Left hindlimb (tissue), 1 donor: ENCODE measurements around the gene TMPRSS11F.
A peak's percentile ranks its signal among the peaks of the same experiment; 100 is the strongest.
"Not testable (repeated sequence)": the region's sequence is repeated elsewhere in the genome, so short reads cannot be mapped to it uniquely, and the experiment has no call there.

Experiments used
- DNase-seq: peaks from one replicate; pipeline ENCODE4 v3.0.0-alpha.2; 2018

Gene TMPRSS11F

DNA sequence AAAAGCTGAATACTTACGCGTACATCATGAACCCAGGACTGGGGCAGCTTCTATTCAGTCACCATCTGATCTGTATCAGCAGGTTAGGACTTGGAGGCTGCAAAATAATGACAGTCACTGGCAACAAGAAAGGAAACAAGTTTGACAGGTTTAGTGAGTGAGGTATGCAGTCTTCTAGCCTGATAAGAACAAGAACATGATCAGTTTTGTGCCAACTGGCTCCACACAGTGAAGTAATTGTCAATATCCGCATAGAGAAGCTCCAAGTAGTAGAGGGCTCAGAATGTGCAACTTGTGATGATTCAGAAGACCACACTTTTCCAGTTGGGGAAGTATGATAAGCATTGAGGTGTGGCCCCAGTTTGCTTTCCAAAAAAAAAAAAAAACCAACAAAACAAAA is at the start of gene TMPRSS11F:
TSS of gene TMPRSS11F (minus strand) at position 77 of the 400 bp plus-strand sequence. CDS start at position 28, 49 bp downstream.
- no peak for DNase-seq

DNA sequence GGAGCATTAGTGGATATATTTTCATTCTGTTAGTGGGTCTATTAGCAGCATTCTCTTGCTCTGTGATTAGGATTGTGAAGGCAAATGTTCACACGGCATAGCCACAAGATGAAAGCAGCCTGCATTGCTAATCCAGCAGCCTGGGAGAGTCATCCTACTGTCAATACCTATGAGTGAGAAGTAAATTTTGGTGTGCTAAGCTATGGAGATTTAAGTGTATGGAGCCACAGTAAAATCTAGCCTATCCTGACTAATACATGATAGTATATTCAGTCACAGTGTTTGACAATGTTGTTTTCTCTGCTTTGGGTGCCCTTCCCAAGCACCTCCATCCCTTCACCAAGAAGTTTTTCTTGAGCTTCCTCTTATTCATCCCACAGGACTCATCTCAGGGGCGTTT is 47.2 kb upstream of the TMPRSS11F start:
- no peak for DNase-seq

DNA sequence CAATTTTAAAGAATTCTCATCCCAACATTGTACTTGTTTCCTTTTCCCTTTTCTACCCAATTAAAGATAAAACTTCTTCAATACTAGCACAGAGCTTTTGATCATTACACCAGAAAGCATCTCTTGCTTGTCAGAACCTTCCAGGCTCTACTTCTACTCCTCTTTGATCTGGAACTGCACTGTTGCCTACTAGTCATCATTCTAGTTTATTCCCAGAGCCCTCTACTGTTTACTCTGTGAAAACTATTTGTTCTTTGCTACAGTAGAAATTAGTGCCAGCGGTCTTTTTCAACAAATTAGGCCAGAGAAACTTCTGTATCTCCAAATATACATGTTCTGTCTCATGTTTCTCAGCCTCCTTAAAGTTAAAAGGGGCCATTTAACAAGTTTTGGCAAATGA is 46.8 kb upstream of the TMPRSS11F start:
- no peak for DNase-seq

DNA sequence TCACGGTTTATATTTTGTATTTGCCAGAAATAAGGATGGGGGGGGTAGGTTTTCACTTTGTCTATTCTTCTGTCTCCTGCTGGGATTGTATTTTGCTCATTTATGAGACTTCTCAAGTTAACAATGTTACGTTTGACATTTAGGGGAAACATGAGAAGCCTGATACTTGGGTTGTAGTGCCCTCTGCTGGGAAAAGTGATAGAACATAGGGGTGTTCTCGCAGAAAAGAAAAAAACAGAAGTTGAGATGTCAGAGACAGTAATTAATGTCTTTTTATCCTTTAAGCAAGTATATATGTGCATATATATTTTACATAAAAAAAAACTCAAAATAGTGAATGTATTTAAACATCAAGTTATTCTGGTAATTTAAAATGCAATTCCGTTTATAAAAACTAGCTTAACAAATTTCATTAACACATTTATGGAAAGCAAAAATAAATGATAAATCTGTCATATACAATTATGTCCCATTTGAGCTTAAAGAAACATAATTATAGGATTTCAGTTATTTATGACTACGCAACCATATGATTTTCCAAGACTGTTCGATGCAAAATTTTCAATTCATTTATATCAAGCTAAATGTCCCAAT is 46.0 kb upstream of the TMPRSS11F start:
- no peak for DNase-seq

DNA sequence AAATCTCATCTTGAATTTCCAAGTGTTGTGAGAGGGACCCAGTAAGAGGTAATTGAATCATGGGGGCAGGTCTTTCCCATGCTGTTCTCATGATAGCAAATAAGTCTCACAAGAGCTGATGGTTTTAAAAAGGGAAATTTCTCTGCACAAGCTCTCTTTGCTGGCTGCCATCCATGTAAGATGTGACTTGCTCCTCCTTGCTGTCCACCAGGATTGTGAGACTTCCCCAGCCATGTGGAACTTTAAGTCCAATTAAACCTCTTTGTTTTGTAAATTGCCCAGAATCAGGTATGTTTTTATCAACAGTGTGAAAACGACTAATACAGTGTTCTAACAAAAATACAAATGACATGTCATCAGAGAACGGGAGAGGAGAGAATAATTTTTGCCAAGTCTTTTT is 44.7 kb upstream of the TMPRSS11F start:
- not testable (repeated sequence) for DNase-seq

DNA sequence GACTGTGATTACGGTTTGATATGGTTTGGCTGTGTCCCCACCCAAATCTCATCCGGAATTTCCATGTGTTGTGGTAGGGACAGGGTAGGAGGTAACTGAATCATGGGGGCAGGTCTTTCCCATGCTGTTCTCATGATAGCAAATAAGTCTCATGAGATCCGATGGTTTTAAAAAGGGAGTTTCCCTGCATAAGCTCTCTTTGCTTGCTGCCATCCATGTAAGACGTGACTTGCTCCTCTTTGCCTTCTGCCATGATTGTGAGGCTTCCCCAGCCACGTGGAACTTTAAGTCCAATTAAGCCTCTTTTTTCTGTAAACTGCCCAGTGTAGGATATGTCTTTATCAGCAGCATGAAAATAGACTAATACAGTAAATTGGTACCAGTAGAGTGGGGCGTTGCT is 42.5 kb upstream of the TMPRSS11F start:
- not testable (repeated sequence) for DNase-seq

DNA sequence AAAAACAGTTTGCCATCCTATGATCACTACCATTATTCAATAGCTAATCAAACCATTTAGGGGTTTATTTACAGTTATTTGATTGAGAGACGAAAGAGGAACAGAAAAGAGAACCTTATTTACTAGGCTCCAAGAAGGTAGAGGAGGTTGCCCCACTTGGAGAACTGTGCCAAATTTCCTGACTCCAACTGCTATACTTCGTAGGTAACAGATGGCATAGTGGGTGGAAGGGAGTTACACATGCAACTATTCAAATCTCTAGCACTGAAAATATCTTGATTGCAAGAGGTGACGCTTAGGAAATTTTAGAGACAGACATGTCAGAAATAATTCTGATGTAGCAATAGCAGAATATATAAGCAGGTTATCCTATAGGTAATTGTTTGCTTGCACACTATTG is 38.0 kb upstream of the TMPRSS11F start:
- no peak for DNase-seq

DNA sequence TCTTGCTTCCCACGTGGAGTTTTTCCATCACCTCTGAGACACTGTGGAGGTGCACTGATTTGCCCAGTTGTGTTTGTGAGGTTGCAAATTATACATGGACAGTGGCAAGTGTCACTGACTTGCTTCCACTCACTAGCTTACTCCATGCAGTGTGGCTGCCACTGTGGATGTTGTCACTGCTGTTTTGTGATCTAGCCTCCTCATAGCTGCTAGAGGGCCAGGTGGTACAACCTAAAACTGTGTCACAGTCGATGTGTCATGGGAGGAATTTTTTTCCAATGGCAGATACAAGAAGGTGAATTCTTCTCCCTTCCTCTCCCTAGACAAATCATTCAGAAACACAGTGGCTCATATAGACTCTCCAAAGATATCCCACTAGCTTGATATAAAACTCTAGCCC is 37.5 kb upstream of the TMPRSS11F start:
- no peak for DNase-seq

DNA sequence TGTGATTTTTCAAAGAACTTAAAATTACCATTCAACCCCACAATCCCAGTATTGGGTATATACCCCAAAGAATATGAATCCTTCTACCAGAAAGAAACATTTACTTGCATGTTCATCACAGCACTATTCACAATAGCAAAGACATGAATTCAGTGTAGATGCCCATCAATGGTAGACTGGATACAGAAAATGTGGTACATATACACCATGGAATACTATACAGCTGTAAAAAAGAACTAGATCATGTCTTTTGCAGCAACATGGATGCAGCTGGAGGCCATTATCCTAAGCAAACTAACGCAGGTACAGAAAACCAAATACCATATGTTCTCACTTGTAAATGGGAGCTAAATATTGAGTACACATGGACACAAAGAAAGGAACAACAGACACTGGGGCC is 34.1 kb upstream of the TMPRSS11F start:
- no peak for DNase-seq

DNA sequence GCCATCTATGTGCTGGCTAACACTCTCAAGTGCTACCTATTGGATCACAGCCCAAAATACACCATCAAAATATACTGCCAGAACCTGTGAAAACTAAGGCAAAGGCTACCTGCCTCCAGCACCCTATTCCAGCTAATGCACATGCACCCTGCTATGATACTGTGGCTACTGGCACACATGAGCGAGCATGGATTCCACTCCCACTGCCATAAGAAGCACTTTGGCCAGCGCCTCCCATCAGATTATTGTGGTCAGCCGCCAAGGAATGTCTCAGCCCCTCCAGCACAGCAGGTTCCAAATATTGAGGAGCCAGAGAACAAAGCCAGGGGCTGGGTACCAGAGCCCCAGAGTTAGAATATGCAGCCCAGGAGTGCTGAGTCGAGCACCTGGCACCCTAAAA is 32.5 kb upstream of the TMPRSS11F start:
- DNase-seq: no peak

DNA sequence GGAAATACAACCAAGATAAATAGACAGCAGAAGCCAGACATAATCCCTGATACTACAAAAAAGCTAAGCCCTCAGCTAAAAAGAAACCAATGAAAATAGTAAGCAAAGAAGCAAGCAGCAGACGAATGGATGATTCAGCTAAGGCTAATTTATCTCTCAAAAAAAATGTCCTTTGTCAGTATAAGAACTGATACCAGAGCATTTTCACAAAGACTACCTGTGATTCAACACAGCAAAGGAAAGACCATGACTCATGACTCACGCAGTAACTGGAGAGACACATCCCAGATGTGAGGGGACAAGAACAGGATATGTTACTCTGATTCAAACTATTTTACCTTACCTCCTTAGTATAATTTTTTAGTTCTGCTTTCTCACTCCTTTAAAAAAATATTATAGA is 22.7 kb upstream of the TMPRSS11F start:
- no peak for DNase-seq

DNA sequence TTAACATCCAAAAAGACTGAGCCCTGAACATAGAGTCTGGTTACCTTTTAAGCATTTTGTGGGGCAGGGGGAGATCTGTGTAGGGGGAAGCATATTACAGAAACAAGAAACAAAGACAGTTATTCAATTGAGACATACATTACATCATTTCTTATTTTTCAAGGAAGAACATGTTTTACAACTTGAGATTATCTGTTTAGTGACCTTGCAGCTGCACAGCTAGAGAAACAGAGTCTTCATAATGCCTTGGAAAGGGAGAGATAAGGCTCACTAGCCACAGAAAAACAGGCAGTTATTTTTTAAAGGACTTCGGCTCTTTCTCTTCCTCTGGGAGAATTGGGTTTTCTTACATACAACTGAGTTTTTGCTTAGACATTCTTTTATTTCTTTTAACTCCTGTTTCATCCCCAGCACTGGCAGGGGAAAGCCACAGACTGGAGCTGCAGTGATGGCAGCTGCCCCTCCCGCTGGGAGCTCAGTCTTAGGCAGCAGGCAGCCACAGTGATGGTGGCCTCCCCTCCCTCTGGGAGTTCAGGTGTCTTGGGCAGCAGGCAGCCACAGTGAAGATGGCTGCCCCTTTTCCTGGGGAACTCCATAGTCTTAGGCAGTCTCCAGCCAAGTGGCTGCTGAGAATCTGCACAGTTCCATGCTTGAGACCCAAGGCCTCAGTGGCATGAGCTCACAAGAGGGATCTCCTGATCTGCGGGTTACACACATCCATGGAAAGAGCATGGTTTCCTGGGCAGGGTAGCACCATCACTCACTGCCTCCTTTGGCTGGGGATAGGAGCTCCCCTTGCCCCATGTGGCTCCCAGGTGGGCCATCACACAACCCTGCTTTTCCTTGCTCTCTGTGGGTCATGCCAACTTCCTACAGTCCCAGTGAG is 19.4 kb upstream of the TMPRSS11F start:
- DNase-seq: no peak

DNA sequence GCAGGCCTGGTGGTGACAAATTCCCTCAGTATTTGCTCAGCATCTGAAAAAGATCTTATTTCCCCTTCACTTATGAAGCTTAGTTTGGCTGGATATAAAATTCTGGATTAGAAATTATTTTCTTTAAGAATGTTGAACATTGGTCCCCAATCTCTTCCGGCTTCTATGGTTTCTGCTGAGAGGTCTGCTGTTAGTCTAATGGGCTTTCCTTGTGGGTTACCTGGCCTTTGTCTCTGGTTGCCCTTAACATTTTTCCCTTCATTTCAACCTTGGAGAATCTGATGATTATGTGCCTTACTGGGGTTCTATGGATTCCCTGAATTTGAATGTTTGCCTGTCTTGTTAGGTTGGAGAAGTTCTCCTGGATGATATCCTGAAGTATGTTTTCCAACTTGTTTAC is 17.4 kb upstream of the TMPRSS11F start:
- no peak for DNase-seq

DNA sequence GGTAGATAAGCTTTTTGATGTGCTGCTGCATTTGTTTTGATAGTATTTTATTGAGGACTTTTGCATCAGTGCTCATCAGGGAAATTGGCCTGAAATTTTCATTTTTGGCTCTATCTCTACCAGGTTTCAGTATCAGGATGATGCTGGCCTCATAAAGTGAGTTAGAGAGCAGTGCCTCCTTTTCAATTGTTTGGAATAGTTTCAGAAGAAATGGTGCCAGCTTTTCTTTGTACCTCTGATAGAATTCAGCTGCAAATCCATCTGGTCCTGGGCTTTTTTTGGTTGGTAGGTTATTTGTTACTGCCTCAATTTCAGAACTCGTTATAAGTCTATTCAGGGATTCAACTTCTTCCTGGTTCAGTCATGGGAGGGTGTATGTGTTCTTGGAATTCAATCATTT is 15.6 kb upstream of the TMPRSS11F start:
- DNase-seq: no peak

DNA sequence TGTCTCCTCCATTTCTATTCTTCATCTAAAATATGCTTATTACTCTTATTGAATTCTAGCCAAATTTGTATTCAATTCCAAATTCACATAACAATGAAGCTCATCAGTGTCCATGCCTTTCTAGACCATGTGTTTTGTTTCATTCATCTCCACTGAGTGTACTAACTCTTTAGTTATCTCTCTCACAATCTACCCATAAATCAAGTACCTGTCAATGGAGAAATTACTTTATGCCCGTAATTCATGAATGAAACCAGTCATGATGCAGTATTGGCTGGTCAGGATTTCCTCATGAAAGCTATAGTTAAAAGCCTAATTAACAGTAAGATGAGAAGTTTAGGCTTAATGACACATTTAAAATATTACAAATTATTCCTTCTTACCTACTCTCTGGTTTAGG is 12.2 kb upstream of the TMPRSS11F start:
- no peak for DNase-seq

DNA sequence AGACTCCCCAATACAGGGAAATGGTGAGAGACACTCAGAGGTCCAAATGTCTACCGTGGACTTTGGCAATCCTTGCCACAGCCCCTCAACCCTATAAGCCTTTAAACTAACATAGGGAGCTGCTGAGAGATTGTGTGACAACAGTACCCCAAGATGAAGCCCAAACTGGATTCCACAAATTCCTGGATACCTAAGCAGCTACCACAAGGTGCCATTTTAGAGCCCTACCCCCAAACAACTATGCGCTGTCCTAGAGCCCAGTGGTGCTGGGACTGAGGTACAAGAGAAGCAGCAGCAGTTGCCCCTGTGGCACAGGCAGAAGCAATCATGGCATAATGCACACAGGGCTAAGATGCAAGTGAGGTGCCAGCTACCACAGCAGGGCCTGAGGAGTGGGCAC is 2.7 kb upstream of the TMPRSS11F start:
- no peak for DNase-seq

DNA sequence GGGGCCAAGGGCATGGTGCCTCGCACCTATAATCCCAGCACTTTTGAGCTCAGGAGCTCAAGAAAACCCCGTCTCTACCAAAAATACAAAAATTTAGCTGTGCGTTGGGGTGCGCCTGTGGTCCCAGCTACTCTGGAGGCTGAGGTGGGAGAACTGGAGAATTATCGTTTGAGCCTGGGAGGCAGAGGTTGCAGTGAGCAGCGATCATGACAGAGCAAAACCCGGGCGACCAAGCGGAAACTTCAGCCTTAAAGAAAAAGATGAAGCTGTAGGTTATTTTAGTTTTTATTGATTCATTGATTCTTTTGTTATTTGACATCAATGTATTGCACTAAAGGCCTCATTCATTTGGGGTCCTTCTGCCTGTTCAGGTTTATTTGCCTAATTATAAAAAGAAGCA is 5.4 kb downstream of the TMPRSS11F start:
- DNase-seq: no peak

DNA sequence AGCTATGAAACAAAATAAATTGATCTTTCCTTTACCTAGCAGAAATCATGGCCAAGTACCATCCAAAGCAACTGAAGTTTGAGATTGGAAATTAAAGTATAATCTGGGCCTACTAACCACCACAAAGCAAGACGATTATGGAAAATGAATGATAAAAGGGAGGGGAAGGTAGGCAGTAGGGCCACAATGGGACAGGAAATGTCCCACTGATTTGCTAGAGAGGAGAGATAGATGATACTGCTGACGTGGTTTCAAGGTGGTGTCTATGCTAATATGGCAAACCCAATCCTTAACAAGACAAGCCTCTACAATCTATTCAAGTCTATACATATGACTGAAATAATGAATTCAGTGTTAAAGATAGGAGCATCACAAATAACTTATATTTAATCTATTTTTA is 6.1 kb downstream of the TMPRSS11F start:
- DNase-seq: no peak

DNA sequence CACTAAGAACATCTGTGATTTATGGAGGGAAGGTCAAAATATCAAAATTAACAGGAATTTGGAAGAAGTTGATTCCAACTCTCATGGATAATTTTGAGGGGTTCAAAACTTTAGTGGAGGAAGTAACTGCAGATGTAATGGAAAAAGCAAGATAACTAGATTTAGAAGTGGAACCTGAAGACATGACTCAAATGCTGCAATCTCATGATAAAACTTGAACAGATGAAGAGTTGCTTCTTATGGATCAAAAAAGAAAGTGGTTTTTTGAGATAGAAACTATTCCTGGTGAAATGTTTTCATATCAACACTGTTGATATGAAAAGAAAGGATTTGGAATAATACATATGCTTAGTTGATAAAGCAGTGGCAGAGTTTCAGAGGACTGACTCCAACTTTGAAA is 9.7 kb downstream of the TMPRSS11F start:
- no peak for DNase-seq

DNA sequence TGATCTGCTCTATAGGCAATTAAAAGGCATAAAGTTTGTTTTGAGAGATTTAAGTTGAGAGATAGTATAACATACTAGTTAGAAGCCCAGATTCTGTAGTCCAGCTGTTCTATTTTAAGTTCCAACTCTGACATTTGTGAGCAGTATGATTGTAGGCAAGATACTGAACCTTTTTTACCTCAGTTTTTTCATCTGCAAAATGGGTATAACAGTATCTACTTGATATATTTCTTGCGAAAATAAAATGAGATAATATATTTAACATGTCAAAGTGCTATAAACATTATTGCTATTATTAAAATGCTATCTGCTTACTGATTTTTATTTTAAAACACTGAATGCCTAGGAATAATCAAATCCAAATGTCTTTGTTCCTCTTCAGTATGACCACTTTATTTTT is 19.2 kb downstream of the TMPRSS11F start:
- DNase-seq: no peak

DNA sequence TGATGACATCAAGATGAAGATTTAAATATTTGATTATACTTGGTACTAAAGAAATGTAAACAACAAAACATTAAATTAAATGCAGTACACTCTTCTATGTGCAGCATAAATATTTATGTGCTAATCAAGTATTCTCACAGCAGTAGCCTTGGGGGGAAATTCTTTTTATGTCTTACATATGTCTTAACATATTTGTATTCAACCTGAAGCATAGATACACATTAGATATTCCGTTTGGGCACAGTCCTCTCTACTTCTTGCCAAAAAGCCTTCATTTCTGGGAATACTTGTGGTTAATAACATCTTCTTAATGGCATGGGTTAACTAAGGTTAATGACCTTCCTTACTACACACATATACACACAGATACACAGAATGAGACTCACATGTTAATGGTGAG is 19.8 kb downstream of the TMPRSS11F start:
- no peak for DNase-seq

DNA sequence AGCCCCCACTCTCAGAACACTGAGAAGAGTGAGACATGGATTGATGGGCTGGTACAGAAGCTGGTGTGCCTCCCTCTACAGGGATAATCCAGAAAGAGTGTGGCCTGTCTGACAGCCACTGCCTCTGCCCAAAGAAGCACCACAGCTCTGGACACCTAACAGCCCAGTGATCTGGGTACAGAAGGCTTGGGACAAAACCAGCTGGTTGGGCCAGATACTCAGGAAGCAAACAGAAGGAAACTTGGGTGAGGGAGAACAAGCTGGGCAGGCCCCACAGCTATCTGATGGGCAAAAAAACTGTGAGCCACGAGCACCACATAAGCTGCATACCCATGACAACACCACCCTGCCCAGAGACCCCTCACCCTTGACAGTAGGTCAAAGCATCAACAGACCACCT is 46.9 kb downstream of the TMPRSS11F start:
- no peak for DNase-seq

DNA sequence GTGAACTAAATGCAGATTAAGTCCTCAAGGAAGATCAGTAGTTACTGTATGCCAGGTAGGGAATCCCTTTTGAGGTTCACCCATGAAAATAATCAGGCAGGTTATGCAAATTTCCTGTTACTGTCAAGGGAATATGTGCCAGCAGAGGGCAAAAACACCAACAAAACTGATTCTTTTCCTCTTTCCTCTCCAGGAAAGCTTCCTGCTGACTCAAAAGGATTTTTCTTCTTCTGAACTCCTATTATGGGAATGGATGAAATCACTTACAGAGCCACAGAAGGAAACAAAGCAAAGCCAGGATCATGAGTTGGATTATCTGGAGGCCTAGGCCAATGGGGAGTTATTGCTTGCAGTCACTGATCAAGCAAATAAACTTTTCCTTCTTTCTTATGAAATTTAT is 49.7 kb downstream of the TMPRSS11F start:
- DNase-seq: no peak

DNA sequence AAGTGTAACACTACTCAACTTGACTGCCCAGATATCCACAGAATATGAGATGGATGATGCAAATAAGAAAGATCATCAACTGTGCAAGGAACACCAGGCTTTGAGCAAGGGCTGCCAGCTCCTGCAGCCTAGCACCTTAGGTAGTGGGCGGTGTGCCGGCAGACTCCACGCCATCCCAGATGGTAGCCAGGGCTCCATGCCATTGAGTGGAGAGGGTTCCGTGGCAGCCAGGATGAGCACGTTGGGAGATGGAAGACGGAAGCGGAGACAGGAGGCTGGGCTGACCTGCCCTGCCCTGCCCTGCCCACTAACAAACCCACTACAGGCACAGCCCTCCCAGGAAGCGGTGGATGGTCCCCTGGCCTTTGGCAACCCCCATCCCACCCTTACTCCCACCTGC is 51.9 kb downstream of the TMPRSS11F start:
- peak; percentile 26 for DNase-seq

DNA sequence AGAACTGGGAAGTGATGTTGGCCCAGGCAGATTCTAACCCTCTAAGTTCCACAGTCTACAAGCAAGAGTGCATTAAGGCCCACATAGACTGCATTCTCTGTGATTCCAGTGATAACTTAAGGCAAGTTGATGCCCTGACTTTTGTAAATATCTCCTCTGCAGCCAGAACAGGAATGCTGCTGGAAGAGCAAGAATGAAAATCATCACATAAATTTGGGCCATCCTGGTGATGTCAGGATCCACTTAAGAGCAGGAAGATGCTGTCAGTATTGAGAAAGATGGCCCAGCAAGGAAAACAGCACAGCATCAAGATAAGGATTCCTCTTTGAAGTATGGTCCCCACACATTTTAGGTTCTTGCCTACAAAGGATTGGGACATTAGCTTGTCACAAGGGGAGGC is 52.4 kb downstream of the TMPRSS11F start:
- DNase-seq: no peak
